AG04449 (cell line): Measurements from ENCODE around the gene PAQR5.

Experiments
- CTCF ChIA-PET: fragments of 350-600 bp; formaldehyde crosslinking; extraction: SDS; loops from one replicate; lab custom pipeline; 2021; ENCODE audit warnings: antibody characterized with exemption; lab: Yijun Ruan, JAX
- POLR2A ChIA-PET: fragments of 400-600, 350-600 bp; formaldehyde crosslinking; extraction: SDS; loops from one replicate; lab custom pipeline; 2020; ENCODE audit warnings: antibody characterized with exemption, inconsistent platforms; lab: Yijun Ruan, JAX
- DNase-seq: peaks from one replicate; pipeline ENCODE4 v3.0.0-alpha.2; 2010; ENCODE audit warnings: low read depth, low spot score
- H3K4me3 ChIP-seq: 2 replicates; pipeline ENCODE4 v1.5.1; 2011; ENCODE audit warnings: low read depth, mild to moderate bottlenecking, control low read depth, low read length
- CTCF ChIP-seq: IDR thresholded peaks from one replicate; pipeline ENCODE4 v1.5.1; 2011; ENCODE audit warnings: mild to moderate bottlenecking, moderate library complexity, low read length, control low read depth, inconsistent platforms; ENCODE audit not compliant: insufficient read depth; ENCODE audit errors: missing control alignments

PAQR5 gene

GRCh38 chr15:69410248-69410874 is 111.6 kb downstream of the PAQR5 start:
- POLR2A ChIA-PET: no interaction called here

GRCh38 chr15:69412274-69412673 is 113.6 kb downstream of the PAQR5 start:
- H3K4me3 ChIP-seq: peak overlapping the region; percentile 98
- ChIA-PET CTCF (interaction anchor here (1.3 to 2.2 kb wide), 6 partner anchors 17 to 355 kb away, joined by 3 to 8 read pairs (median 6); no protein-coding TSS in a partner anchor), POLR2A (no interaction called here)
- TF ChIP-seq CTCF: no peak
- no peak for DNase-seq

More at GRCh38 chr15:69410248-69410874, 111.6 kb downstream of the PAQR5 start:
- no peak overlapping the region for H3K4me3 ChIP-seq
- CTCF ChIA-PET: interaction anchor here (0.6 to 2.2 kb wide), 5 partner anchors 15 to 351 kb away, joined by 3 to 7 read pairs (median 3); no protein-coding TSS in a partner anchor
- TF ChIP-seq CTCF: peak; percentile 37
- DNase-seq: no peak

- CTCF ChIA-PET: interaction anchor here (1.3 to 2.2 kb wide), 6 partner anchors 18 to 355 kb away, joined by 3 to 8 read pairs (median 6); no protein-coding TSS in a partner anchor
- TF ChIP-seq CTCF: no peak
- POLR2A ChIA-PET: no interaction called here
- DNase-seq: no peak
- H3K4me3 ChIP-seq: peak overlapping the region; percentile 98
Measured at GRCh38 chr15:69412701-69413100, 114.0 kb downstream of the PAQR5 start.

GRCh38 chr15:69413822-69414700 is 115.3 kb downstream of the PAQR5 start, which contains the start of gene KIF23:
KIF23 (plus strand) TSS chr15:69414349; CDS start chr15:69414466, 117 bp downstream.
- POLR2A ChIA-PET: interaction anchor here (0.7 to 2.3 kb wide), 6 partner anchors 10 to 49 kb away, joined by 3 to 23 read pairs (median 4); partner anchors contain the start of gene RPLP1

GRCh38 chr15:69414701-69415167 is 116.0 kb downstream of the PAQR5 start:
- DNase-seq: peak; percentile 58
- ChIA-PET POLR2A (interaction anchor here (0.6 to 2.3 kb wide), 6 partner anchors 9 to 48 kb away, joined by 3 to 23 read pairs (median 4); partner anchors contain the start of gene RPLP1), CTCF (no interaction called here)
- H3K4me3 ChIP-seq: peak overlapping the region; percentile 98
- TF ChIP-seq CTCF: no peak

More at GRCh38 chr15:69413822-69414700, 115.3 kb downstream of the PAQR5 start, which contains the start of gene KIF23:
- CTCF ChIA-PET: interaction anchor here (0.7 to 0.8 kb wide), 2 partner anchors 19 to 22 kb away, joined by 3 read pairs; no protein-coding TSS in a partner anchor
- DNase-seq: peak; percentile 67
- H3K4me3 ChIP-seq: peak within 1 kb of the TSS; percentile 98
- TF ChIP-seq CTCF: no peak
